HG03139 (cell line): Measurements from ENCODE around the gene CBFA2T3.
"Not testable (repeated sequence)": the region's sequence is repeated elsewhere in the genome, so short reads cannot be mapped to it uniquely, and the experiment has no call there.

Experiments used
- ATAC-seq: cut with Tn5 transposase; IDR thresholded peaks from one replicate; pipeline ENCODE4 v1.9.1; 2021; ENCODE audit not compliant: unreplicated experiment

The CBFA2T3 gene

GRCh38 chr16:88923926-88924833 lies 52.8 kb downstream of the CBFA2T3 start:
- ATAC-seq, result no peak

DNA sequence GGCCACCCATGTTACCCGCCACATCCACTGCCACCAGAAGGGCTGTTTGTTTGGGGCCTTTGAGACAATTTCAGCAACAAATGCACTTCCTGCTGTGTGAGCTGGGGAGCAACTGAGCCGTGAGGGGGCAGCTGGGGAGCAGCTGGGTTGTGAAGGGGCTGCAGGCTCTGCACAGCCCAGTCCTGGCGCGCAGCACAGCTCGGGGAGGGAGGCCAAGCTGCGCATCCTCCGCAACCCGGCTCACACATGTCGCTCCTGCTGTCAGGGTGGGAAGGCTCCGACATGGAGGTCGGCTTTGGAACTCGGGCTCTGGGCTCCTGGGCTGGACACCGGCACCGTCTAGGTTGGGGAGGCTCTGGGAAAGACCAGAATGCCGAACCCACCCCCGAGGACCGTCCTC lies 53.6 kb downstream of the CBFA2T3 start:
- no peak for ATAC-seq

DNA sequence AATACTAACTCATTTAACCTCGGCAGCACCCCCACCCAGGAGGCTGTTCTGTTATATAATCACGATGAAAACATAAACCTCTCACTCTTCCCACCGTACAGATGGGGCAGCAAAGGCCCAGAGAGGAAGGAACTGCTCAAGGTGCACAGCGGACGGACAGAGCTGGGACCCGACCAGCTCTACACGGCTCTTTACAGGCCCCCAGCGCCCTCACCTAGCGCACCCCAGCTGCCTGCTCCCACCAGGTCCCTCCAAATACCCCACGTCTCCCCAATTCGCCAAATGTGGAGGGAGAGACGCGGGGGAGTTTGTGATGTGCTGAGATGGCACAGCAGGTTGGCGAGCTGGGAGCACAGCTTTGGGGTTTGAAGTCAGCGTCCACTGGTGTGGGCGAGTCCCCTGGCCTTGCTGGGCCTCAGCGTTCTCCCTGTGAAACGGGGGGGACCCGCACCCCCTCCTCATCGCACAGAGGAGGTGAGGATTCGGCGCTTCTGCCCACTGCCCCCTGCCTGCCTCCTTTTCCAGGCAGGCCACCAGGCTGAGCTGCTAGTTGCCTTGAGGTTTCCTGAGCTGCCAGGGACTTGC lies 54.1 kb downstream of the CBFA2T3 start:
- no peak for ATAC-seq

- ATAC-seq, result no peak
Observed at GRCh38 chr16:88922114-88922825, 54.7 kb downstream of the CBFA2T3 start.

DNA sequence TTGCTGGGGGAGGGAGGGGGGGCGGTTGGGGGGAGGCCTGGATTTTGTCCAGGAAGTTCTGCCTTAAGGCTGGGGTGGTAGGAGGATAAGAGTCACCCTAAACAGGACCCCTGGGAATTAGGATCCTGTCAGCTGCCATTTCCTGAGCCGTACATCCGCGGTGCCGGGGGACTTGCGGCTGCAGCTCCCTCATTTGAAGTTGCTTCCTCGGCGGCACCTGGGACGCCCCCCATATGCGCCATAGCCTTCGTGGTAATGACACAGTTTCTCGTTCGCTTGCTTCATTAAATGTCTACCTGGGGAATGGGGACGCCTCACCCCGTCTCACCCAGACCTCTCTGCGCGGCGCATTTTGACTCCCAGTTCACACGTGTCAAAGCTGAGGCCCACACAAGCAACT lies 55.4 kb downstream of the CBFA2T3 start:
- ATAC-seq, result no peak

- ATAC-seq, result no peak
Observed at GRCh38 chr16:88920618-88921590, 56.1 kb downstream of the CBFA2T3 start.

- no peak for ATAC-seq
Observed at GRCh38 chr16:88919936-88920335, 57.1 kb downstream of the CBFA2T3 start.

DNA sequence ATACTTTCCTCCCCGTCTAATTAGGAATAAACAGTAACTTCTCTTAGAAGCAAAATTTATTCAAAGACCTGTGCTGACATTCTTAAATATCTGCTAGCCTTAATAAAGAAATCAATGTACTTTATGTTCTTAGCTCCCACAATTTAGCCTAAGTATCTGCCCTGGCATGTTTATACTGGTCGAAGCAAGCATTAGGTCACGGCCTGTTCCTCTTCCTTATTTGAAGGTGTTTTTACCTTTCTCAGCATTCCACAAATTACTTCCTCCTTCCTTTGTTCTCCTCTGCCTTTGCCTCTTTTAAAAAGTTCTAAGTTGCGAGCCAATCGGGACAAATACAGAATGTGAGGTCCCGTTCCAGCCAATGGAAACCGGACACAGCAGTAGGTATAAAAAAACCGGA lies 58.1 kb downstream of the CBFA2T3 start:
- ATAC-seq, result not testable (repeated sequence)

- ATAC-seq, result no peak
Observed at GRCh38 chr16:88917915-88918627, 58.9 kb downstream of the CBFA2T3 start.

- no peak for ATAC-seq
Observed at GRCh38 chr16:88917146-88917914, 59.7 kb downstream of the CBFA2T3 start.

GRCh38 chr16:88915639-88916327 lies 61.2 kb downstream of the CBFA2T3 start:
- no peak for ATAC-seq

DNA sequence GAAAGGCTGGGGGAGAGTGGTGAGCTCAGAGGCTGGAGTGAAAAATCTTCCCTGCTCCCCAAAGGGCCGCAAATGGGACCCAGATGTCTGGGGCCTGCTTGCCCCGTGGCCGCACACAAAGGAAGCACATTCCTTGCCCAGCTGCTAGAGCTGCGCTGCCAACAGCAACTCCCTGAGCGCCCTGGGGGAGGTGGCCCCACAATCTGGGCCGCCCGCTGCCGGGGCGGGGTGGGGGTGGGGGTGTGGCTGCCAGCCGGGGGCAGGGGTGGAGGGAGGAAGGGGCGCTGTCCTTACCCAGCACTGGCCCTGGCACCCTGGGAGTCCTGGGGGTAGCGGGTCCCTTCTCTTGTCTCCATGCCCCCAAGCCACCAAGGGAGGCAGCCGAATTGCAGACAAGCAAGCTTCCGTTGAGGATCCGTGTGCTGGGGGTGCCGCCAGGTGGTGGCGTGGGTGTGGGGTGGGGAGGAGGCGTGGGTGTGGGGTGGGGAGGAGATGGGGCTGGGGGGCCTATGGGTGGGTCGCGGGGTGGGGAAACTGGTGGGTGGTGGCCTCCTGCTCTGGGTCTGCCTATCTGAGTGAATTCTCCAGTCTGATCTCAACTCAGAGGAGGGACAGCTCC lies 62.1 kb downstream of the CBFA2T3 start:
- ATAC-seq, result no peak

GRCh38 chr16:88913870-88914269 lies 63.1 kb downstream of the CBFA2T3 start:
- ATAC-seq, result no peak

GRCh38 chr16:88913001-88913612 lies 63.9 kb downstream of the CBFA2T3 start:
- no peak for ATAC-seq

DNA sequence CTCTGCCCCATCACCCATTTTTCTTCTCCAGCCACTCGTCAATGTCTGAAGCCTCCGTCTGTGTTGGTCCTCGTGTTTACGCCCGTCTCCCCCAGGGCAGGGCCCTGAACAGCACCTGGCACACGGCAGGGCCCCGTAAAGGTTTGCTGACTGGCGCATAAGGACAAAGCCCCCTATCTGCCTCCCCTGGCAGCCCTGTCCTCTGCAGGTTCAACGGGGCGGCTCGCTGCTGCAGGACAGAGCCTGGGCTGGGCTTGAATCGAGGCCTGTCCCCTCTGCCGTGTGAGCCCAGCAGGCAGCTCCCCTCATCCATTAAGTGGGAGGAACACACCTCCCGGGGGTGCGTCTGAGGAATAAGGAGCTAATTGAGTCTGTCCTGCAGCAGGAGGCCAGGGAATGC lies 64.5 kb downstream of the CBFA2T3 start:
- no peak for ATAC-seq

GRCh38 chr16:88911946-88912310 lies 65.1 kb downstream of the CBFA2T3 start:
- no peak for ATAC-seq

GRCh38 chr16:88911136-88911945 lies 65.7 kb downstream of the CBFA2T3 start:
- no peak for ATAC-seq
